Right atrium auricular region (tissue), 2 donors: ENCODE results near the gene MS4A10. TPM values are rescaled to one million over a fixed set of nuclear protein-coding genes. Genes with fewer than 3 reads are reported as not detected.

Experiments
- DNase-seq: peaks from one replicate; pipeline ENCODE4 v3.0.0-alpha.2; 2019; ENCODE audit warnings: low spot score
- H3K27ac ChIP-seq, 2 donors: fragments of 200-600 bp; sonication (generic); 1 replicate in 1 of 2; 2 replicates in 1 of 2; pipeline ENCODE4 v1.5.1; 2016 to 2019
- H3K27me3 ChIP-seq, 2 donors: fragments of 200-600 bp; sonication (generic); one replicate each; pipeline versions ENCODE4 v1.5.1 to v1.6.0; 2017 to 2019
- H3K36me3 ChIP-seq: fragments of 200-600 bp; sonication (generic); one replicate; pipeline ENCODE4 v1.5.1; 2016
- H3K4me1 ChIP-seq, 2 donors: fragments of 200-600 bp; sonication (generic); one replicate each; pipeline versions ENCODE4 v1.5.1 to v1.6.0; 2017 to 2019
- H3K4me3 ChIP-seq, 2 donors: fragments of 200-600 bp; sonication (generic); 1 replicate in 1 of 2; 2 replicates in 1 of 2; pipeline ENCODE4 v1.5.1; 2017 to 2019; ENCODE audit warnings: mild to moderate bottlenecking in 1 of 2, moderate library complexity in 1 of 2
- H3K9me3 ChIP-seq, 2 donors: fragments of 200-600 bp; sonication (generic); one replicate each; pipeline ENCODE4 v1.5.1; 2019
- total RNA-seq, 2 donors: library from RNA; depleted of rRNA; stranded (reverse); fragments of >200 nt; gene quantifications; one replicate each; pipeline ENCODE4 v1.1.0, GENCODE V29; 2016
- TF ChIP-seq, protein P1 (sequence below), 2 donors: fragments of 200-600 bp; sonication (generic); IDR thresholded peaks; one replicate each; pipeline ENCODE4 v1.5.1; 2019; ENCODE audit warnings: antibody characterized with exemption in 2 of 2

The MS4A10 gene
- total RNA-seq, 2 donors from 2014 or later = not detected

- no peak for DNase-seq
- no peaks in the 10 kb centered on the region for H3K9me3 ChIP-seq
- no peak overlapping the region for H3K27ac ChIP-seq
- H3K4me3 ChIP-seq = no peak overlapping the region
- H3K27me3 ChIP-seq = no peaks in the 10 kb centered on the region
- TF ChIP-seq, protein P1, sequence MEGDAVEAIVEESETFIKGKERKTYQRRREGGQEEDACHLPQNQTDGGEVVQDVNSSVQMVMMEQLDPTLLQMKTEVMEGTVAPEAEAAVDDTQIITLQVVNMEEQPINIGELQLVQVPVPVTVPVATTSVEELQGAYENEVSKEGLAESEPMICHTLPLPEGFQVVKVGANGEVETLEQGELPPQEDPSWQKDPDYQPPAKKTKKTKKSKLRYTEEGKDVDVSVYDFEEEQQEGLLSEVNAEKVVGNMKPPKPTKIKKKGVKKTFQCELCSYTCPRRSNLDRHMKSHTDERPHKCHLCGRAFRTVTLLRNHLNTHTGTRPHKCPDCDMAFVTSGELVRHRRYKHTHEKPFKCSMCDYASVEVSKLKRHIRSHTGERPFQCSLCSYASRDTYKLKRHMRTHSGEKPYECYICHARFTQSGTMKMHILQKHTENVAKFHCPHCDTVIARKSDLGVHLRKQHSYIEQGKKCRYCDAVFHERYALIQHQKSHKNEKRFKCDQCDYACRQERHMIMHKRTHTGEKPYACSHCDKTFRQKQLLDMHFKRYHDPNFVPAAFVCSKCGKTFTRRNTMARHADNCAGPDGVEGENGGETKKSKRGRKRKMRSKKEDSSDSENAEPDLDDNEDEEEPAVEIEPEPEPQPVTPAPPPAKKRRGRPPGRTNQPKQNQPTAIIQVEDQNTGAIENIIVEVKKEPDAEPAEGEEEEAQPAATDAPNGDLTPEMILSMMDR (IDR thresholded peaks at IDR 0.05) = no peak
- peaks cover 0 to 23% of the 10 kb centered on the region in 2 donors for H3K4me1 ChIP-seq
- peaks cover 40% of the 10 kb centered on the region for H3K36me3 ChIP-seq
Observed at GRCh38 chr11:60847896-60848295, 62.8 kb downstream of the MS4A10 start.

GRCh38 chr11:60848714-60849151 is 63.6 kb downstream of the MS4A10 start:
- TF ChIP-seq, protein P1 (IDR thresholded peaks at IDR 0.05) = no peak
- H3K27ac ChIP-seq = no peak overlapping the region

DNA sequence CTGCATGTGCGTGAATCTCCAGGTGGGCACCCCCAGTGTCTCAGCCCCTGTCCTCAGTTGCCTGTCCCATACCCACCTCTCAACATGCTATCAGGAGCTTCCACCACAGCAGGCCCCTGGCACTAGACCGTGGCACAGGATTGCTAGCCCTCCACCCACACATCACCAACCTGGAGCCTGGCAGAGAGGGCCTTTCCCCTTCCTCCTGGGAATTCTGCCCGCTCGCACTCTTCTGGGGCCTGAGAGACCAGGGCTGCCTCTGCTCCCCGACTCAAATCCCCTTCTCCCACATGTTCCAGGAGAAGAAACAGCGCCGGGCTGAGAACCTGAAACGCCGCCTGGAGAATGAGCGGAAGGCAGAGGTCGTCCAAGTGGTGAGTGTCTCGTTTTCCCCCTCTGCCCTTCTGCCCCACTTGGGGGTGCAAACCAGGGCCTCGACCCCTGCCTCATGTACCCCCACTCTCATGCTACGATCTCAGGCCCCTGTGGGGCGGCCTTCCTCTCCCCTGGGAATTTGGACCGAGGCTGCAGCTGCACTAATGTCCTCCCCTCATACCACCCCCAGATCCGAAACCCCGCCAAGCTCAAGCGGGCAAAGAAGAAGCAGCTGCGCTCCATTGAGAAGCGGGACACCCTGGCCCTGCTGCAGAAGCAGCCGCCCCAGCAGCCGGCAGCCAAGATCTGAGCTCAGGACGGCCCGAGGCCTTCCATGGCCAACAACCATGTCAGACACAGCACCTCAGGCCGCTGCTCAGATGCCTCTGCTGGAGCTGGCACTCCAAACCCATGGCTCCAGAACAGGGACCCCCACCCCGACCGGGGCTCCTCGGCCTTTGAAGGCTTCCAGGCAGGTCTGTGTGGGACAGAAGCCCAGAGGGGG is 64.7 kb downstream of the MS4A10 start:
- Histone ChIP-seq H3K4me1 (peaks cover 0 to 4% of the 10 kb centered on the region in 2 donors), H3K9me3 (no peaks in the 10 kb centered on the region), H3K36me3 (peaks cover 40% of the 10 kb centered on the region), H3K4me3 (no peak overlapping the region), H3K27me3 (no peaks in the 10 kb centered on the region), H3K27ac (no peak overlapping the region)
- no peak for DNase-seq
- TF ChIP-seq, protein P1 (IDR thresholded peaks at IDR 0.05) = no peak

More at GRCh38 chr11:60848714-60849151, 63.6 kb downstream of the MS4A10 start:
- peaks cover 40% of the 10 kb centered on the region for H3K36me3 ChIP-seq
- no peaks in the 10 kb centered on the region for H3K9me3 ChIP-seq
- peaks cover 0 to 15% of the 10 kb centered on the region in 2 donors for H3K4me1 ChIP-seq
- H3K4me3 ChIP-seq = no peak overlapping the region
- DNase-seq = no peak
- no peaks in the 10 kb centered on the region for H3K27me3 ChIP-seq

Other genes starting within 250 kb of the MS4A10 start
- not detected for gene MS4A8, start 85.7 kb upstream of the MS4A10 start, total RNA-seq
- not detected for gene MS4A18, start 60.6 kb upstream of the MS4A10 start, total RNA-seq
- gene MS4A15, start 28.5 kb upstream of the MS4A10 start, total RNA-seq = not detected
- 10 to 100 TPM in 1 of 2 donors, 1 to 10 TPM in 1; 9.1 to 10.2 TPM for gene CCDC86, start 56.8 kb downstream of the MS4A10 start, total RNA-seq
- 1 to 10 TPM in 1 of 2 donors, not detected in 1; 1.3 TPM for gene PTGDR2, start 70.6 kb downstream of the MS4A10 start, total RNA-seq
- not detected for gene ZP1, start 82.2 kb downstream of the MS4A10 start, total RNA-seq
- gene PRPF19, start 121.3 kb downstream of the MS4A10 start, total RNA-seq = 10 to 100 TPM; 20.3 to 46.2 TPM
- gene TMEM109, start 128.8 kb downstream of the MS4A10 start, total RNA-seq = 100 to 1,000 TPM; 119 to 124 TPM
- gene TMEM132A, start 139.1 kb downstream of the MS4A10 start, total RNA-seq = 1 to 10 TPM; 7.5 to 8.4 TPM
- gene SLC15A3, start 166.8 kb downstream of the MS4A10 start, total RNA-seq = 10 to 100 TPM; 12.9 to 17.5 TPM
- gene CD6, start 186.3 kb downstream of the MS4A10 start, total RNA-seq = under 1 TPM; 0.48 to 0.79 TPM